HG03575 (cell line): ENCODE data around the gene VARS1.
"Not testable (repeated sequence)": the region's sequence is repeated elsewhere in the genome, so short reads cannot be mapped to it uniquely, and the experiment has no call there.

Experiments
- ATAC-seq: cut with Tn5 transposase; IDR thresholded peaks from one replicate; pipeline ENCODE4 v1.9.1; 2021; ENCODE audit not compliant: unreplicated experiment, insufficient number of reproducible peaks, low FRiP score; ENCODE audit errors: extremely low read depth

VARS1 gene

DNA sequence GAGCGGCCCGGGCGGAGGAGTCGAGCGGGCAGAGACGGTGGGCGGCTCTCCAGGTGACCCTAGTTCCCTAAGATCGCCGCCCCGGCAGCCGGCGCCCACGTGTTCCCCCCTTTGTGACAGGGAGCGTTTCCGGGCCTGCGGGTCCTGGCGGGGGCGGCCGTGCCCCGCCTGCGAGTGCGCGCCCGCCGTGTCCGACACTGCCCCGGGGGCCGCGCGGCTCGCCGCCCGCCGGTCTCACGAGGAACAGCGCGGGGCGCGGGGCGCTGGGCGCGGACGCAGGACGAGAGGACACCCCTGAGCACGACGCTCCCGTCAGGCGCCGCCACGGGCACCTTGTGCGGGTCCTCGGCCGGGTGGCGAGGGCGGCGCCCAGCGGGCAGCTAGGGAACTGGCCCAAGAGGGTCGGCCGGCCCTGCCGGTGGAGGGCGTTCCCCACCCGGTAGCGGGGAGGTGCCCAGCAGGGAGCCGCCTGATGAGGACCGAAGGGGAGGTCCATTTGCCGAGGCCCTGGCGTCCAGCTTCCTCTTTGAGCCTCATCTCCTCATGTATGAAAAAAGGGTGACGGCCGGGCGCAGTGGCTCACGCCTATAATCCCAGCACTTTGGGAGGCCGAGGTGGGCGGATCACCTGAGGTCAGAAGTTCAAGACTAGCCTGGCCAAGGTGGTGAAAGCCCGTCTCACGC is at the start of gene VARS1:
VARS1 (minus strand) TSS at position 137 of the 683 bp plus-strand sequence. CDS start 535 bp downstream, outside the sequence.
- ATAC-seq = no peak

- no peak for ATAC-seq
Measured at GRCh38 chr6:31844507-31844906, 49.0 kb upstream of the VARS1 start.

DNA sequence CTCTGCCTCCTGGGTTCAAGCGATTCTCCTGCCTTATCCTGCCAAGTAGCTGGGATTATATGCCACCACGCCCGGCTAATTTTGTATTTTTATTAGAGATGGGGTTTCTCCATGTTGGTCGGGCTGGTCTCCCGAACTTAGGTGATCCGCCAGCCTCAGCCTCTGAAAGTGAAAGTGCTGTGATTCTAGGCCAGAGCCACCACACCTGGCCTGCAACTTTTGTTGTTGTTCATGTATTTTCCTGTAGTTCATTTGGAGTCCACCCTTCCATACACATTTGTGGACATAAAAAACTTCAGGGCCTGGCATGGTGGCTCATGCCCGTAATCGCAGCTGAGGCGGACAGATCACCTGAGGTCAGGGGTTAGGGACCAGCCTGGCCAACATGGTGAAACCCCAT is 46.5 kb upstream of the VARS1 start:
- no peak for ATAC-seq

- not testable (repeated sequence) for ATAC-seq
Measured at GRCh38 chr6:31839779-31840126, 44.2 kb upstream of the VARS1 start.

DNA sequence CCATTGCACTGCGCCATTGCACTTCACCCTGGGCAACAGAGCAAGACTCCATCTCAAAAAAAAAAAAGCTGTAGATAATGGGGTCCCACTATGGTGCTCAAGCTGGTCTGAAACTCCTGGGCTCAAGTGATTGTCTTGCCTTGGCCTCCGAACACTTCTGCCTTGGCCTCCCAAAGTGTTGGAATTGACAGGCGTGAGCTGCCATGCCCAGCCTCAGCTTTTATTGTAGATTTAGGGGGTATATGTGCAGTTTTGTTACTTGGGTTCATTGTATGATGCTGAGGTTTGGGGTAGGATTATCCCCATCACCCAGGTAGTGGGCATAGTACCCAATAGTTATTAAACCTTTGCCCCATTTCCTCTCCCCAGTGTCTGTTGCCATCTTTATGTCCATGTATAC is 43.4 kb upstream of the VARS1 start:
- no peak for ATAC-seq

DNA sequence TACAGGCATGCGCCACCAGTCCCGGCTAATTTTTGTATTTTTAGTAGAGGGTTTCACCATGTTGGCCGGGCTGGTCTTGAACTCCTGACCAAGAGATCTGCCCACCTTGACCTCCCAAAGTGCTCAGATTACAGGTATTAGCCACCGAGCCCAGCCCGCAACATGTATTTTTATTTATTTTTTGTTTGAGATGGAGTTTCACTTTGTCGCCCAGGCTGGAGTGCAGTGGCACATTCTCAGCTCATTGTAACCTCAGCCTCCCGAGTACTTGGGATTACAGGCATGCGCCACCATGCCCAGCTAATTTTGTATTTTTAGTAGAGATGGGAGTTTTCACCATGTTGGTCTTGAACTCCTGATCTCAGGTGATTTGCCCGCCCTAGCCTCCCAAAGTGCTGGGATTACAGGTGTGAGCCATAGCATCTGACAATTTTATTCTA is 42.6 kb upstream of the VARS1 start:
- ATAC-seq = not testable (repeated sequence)

DNA sequence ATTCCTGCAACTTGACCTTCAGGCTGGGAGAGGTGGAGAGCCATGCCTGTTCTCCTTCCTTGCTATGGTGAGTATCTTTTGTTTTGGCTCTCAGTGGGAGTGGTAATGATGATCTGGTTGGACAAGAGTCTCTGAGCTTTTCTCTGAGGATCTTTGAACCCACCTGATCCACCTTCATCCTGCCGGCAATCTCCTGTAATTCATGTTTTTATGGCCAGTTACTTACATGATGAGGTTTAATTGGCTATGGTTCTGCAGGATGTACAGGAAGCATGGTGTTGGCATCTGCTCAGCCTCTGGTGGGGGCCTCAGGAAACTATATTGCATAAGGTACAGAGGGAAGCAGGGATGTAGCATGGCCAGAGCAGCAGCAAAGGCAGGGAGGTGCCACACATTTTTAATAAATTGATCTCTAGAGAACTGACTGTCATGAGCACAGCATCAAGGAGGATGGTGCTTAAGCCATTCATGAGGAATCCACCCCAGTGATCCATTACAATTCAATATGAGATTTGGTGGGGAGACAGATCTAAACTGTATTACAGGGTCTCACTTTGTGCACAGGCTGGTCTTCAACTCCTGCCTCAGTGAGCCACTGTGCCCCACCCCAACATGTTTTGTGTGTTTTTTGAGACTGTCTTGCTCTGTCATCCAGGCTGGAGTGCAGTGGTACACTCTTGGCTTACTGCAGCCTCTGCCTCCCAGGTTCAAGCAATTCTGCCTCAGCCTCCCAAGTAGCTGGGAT is 42.0 kb upstream of the VARS1 start:
- no peak for ATAC-seq

- no peak for ATAC-seq
Measured at GRCh38 chr6:31836474-31837368, 41.2 kb upstream of the VARS1 start.

DNA sequence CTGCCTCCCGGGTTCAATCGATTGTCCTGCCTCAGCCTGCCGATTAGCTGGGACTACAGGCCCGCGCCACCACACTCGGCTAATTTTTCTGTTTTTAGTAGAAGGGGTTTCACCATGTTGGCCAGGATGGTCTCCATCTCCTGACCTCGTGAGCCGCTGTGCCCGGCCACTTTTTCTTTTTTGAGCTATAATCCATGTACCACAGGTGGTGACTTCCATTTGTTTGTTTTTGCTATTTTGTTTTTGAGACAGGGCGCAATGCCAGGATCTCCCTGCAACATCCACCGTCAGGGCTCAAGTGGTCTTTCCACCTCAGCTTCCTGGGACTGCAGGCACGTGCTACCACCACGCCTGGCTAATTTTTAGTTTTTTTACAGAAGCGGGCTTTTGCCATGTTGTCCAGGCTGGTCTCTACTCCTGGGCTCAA is 40.5 kb upstream of the VARS1 start:
- no peak for ATAC-seq

DNA sequence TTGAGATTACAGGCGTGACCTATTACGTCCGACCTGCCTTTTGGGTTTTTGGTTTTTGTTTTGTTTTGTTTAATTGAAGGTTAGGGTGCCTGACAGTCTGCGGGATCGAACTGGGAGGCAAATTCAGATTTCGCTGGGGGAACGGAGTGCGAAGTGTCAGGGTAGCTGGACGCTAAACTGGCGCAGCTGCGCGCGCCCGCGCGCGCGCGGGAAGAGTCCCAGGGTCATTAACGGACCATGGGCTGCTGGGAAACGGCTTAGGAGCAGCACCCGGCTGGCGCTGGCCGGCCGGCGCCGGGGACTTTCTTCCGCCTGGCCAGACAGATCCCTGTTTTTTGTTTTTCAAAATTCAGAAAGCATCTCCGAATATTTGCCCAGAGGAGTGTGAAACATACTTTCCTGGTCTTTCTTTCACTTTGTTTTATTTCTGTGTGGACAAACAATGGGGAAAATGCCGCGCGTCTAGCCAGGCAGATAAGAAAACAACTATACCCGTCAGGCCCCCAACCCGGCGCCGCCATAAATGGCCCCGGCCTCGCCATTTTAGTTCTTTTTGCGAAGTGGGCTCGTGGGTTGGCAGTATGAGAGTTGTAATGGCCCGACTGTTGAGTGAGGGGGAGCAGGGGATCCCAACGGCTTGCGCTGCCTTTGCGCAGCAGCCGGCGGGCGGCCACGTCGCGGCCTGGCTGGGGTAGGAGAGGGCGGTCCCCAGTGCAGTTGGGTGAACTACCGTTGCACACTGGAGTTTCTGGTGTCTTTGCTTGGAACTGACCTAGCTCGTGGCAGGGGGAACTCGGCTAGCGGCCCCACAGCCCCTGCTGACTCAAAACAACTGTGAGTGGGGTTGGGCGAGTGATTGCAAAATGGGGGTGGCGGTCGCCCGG is 39.1 kb upstream of the VARS1 start:
- ATAC-seq = no peak

DNA sequence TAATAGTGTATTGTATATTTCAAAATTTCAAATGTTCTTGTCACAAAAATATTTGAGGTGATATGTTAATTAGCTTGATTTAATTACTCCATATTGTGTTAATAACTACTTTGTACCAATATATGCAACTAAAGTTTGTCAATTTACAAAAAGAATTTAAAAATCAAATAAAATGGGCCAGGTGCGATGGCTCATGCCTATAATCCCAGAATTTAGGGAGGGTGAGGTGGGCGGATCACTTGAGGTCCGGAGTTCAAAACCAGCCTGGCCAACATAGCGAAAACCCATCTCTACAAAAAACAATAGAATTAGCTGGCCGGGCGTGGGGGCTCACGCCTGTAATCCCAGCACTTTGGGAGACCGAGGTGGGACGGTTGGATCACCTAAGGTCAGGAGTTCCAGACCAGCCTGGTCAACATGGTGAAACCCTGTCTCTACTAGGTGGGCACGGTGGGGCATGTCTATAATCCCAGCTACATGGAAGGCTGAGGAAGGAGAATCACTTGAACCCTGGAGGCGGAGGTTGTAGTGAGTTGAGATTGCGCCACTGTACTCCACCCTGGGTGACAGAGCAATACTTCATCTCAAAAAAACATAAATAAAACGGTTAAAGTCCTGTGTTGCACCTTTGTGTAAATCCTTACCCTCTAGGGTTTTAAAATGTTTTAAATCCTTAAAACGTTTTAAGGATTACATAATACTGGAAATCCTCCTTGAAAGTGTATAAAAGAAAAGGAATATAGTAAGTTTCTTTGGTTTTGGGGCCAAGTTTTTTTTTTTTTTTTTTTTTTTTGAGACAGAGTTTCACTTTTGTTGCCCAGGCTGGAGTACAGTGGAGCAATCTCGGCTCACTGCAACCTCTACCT is 36.0 kb upstream of the VARS1 start:
- ATAC-seq = no peak

GRCh38 chr6:31830886-31831335 is 35.4 kb upstream of the VARS1 start:
- no peak for ATAC-seq

GRCh38 chr6:31829633-31830283 is 34.2 kb upstream of the VARS1 start:
- no peak for ATAC-seq

DNA sequence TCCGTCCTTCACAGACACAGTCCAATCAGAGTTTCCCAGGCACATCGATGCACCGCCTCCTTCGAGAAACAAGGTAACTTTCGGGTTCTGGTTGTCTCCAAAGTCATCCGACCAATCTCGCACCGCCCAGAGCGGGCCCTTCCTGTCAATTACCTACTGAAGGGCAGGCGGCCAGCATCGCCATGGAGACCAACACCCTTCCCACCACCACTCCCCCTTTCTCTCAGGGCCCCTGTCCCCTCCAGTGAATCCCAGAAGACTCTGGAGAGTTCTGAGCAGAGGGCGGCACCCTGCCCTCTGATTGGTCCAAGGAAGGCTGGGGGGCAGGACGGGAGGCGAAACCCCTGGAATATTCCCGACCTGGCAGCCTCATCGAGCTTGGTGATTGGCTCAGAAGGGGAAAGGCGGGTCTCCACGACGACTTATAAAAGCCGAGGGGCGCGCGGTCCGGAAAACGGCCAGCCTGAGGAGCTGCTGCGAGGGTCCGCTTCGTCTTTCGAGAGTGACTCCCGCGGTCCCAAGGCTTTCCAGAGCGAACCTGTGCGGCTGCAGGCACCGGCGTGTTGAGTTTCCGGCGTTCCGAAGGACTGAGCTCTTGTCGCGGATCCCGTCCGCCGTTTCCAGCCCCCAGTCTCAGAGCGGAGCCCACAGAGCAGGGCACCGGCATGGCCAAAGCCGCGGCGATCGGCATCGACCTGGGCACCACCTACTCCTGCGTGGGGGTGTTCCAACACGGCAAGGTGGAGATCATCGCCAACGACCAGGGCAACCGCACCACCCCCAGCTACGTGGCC is 31.9 kb upstream of the VARS1 start, which contains the start of gene HSPA1B:
HSPA1B (plus strand) TSS at position 453 of the 794 bp plus-strand sequence; CDS start at position 666, 213 bp downstream.
- peak; percentile 52 for ATAC-seq

DNA sequence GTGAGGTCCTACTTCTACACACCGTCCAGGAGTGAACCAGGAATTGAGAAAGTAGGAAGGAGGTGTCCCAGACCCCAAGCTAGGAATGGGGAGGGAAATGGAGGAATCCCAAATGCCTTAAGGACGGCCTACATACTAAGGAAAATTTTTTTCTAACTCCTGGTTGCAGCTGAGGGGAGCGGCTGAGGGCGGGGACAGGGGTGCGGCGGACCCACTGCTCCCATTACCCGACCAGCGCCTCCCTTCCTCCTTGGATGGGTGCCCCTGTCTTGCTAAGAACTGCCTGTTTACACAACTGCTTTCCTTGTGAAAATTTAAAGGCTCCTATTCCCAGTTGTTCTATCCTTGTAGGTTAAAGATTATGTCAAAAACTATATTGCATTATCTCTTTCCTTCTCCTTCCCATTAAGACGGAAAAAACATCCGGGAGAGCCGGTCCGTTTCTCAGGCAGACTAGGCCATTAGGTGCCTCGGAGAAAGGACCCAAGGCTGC is 31.3 kb upstream of the VARS1 start:
- ATAC-seq = no peak

DNA sequence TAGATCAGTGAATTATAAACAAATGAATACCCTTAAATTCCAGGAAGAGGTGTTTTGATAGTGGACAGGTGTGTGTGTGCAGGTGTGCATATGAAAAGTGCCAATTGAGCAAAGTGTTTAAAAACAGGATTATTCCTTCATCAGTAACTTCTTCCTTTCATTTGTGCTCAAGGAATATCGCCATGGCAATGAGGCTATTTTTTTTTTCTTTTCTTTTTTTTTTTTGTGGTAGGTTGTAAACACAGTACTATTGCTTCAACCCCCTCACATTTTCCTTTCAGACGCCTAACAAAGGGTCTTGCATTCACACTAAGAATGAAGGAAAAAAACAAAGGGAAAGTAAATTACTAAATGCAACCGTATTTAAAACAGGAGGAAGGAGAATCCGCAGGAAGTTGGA is 30.0 kb upstream of the VARS1 start:
- no peak for ATAC-seq
